ENCODE data around the gene SUSD3.

SUSD3 gene

DNA sequence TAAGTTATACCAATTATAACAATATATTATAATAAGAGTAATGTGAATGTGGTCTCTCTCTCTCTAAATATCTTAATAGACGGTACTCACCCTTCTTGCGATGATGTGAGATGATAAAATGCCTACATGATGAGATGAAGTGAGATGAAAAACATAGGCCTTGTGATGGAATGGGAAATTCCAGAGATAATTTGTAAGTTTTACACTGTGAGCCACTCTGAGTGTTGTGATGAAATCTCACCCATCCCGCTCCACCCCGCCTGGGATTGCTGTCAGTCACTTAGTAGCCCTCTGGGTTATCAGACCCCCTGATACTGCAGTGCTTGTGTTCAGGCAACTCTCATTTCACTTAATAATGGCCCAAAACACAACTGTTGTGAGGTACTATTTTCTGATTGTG is 10.5 kb downstream of the SUSD3 start:
- DNase-seq (ENCODE audit: low spot score), result no peak
- TF ChIP-seq, protein P1, sequence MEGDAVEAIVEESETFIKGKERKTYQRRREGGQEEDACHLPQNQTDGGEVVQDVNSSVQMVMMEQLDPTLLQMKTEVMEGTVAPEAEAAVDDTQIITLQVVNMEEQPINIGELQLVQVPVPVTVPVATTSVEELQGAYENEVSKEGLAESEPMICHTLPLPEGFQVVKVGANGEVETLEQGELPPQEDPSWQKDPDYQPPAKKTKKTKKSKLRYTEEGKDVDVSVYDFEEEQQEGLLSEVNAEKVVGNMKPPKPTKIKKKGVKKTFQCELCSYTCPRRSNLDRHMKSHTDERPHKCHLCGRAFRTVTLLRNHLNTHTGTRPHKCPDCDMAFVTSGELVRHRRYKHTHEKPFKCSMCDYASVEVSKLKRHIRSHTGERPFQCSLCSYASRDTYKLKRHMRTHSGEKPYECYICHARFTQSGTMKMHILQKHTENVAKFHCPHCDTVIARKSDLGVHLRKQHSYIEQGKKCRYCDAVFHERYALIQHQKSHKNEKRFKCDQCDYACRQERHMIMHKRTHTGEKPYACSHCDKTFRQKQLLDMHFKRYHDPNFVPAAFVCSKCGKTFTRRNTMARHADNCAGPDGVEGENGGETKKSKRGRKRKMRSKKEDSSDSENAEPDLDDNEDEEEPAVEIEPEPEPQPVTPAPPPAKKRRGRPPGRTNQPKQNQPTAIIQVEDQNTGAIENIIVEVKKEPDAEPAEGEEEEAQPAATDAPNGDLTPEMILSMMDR (IDR thresholded peaks at IDR 0.05; ENCODE audit: extremely low read depth, missing control alignments), result no peak

DNA sequence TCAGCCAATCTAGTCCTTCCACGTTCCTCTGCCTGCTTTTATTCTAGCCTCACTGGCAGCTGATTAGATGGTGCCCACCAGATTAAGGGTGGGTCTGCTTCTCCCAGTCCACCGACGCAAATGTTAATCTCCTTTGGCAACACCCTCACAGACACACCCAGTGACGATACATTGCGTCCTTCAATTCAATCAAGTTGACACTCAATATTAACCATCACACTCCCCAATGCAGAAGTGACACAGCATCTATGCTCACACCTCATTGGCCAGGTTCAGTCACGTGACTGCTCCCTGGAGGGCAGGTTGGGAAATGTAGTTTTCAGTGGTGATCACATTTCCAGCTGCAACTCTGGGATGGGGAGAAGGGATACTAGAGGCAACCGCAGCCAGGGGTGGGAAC is 13.0 kb downstream of the SUSD3 start:
- no peak for DNase-seq (ENCODE audit: low spot score)
- TF ChIP-seq, protein P1 (IDR thresholded peaks at IDR 0.05; ENCODE audit: extremely low read depth, missing control alignments), result no peak

DNA sequence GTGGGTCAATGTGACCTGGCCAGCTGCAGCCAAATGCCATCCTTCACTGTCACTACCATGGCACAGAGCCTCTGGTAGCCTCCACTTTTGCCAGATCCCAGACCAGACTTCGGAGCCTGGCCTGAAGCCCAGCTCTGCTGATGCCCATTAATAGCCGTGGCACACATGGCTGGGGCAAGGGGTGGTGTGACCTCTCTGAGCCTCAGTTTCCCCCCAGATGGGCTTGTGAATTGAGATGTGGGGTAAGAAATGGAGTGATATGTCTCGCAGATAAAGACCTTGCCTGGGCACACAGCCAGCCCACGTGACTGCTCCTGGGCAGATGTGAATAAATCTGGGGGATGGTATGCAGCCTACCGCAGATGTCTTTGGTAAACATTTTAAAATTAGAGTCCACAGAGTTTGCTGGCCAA is 13.9 kb downstream of the SUSD3 start:
- DNase-seq (ENCODE audit: low spot score), result no peak
- TF ChIP-seq, protein P1 (IDR thresholded peaks at IDR 0.05; ENCODE audit: extremely low read depth, missing control alignments), result no peak

DNA sequence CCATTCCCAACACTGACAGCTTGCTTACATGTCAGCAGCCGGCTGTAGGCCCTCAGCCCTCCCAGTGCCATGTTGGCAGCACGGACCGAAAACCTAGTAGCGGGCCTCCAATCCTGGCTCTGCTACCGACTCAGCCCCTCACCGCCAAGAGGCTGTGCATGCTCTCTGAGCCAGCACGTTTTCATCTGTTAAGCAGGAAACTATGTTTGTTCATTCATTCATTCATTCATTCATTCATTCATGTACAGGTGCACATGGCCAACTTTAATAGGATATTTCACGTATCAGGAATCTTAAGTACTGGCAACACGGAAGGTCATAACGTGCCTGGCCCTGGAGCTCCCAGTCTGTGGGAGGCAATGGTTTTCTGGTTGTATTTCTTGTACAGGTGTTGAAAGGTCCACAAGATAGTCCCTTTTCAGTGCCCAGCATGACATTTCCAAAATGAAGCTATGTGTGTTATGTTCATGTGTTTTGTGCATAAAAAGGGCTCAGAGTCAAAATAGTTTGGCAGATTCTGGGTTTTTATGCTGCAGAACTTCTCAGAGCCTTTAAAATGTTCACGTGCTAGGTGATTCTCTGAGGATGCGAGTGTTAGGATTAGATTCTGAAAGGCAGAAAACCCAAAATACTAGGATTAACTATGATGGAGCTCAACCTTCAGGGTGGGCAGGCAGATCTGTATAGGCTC is 17.7 kb downstream of the SUSD3 start:
- TF ChIP-seq, protein P1 (IDR thresholded peaks at IDR 0.05; ENCODE audit: extremely low read depth, missing control alignments), result no peak
- no peak for DNase-seq (ENCODE audit: low spot score)

DNA sequence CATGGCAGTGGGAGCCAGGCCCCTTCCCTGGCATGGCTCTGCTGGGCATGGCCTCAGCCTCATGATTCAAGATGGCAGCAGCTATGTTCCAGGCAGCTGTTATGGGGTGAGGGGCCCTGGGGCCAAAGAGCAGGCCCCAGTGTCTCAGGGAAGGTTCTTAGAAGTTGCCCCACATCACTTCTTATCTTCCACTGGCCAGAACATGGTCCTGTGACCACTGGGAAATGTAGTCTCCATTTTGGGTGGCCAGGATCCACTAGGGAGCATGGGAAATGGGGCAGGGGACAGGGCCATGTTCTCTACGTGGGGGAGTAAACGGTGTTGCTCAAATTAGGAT is 18.3 kb downstream of the SUSD3 start:
- TF ChIP-seq, protein P1 (IDR thresholded peaks at IDR 0.05; ENCODE audit: extremely low read depth, missing control alignments), result no peak
- no peak for DNase-seq (ENCODE audit: low spot score)

DNA sequence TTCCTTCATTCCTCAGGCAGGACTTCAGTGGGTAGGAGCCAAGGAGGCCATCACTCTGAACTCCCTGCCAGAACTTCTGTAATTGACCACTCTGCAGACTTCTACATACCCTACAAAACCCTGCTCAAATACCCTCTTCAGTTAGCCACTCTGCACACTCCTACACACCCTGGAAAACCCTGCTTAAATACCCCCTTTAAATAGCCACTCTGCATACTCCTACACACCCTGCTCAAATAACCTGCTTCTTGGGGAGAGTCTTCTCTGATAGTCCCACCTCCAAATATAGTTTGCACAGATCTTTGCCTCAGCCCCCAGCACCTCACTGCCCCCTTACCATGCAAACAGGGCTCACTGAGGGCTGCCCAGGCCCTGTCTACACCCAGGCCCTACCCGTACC is 18.9 kb downstream of the SUSD3 start:
- no peak for DNase-seq (ENCODE audit: low spot score)
- TF ChIP-seq, protein P1 (IDR thresholded peaks at IDR 0.05; ENCODE audit: extremely low read depth, missing control alignments), result no peak

DNA sequence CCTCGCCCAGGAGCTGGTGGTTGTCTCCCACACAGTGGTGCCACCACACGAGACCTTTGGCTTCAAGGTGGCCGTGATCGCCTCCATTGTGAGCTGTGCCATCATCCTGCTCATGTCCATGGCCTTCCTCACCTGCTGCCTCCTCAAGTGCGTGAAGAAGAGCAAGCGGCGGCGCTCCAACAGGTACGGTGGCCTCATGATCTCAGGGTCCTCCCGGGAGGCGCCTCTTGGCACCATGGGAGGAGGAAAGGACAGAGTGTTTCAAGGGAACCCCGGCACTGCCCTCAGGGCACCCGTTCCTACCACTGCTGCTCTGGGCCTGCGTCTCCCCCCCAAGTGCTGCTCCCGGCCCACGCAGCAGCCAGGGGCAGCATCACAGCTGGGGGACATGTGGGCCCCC is 19.3 kb downstream of the SUSD3 start:
- TF ChIP-seq, protein P1 (IDR thresholded peaks at IDR 0.05; ENCODE audit: extremely low read depth, missing control alignments), result no peak
- no peak for DNase-seq (ENCODE audit: low spot score)
